Activated CD4-positive, alpha-beta T cell treated with anti-CD3 and anti-CD28 coated beads for 1 hour (primary cell): Measurements from ENCODE around the gene ZDHHC9.
A peak's percentile ranks its signal among the peaks of the same experiment; 100 is the strongest.

Source experiments
- DNase-seq: peaks from one replicate; pipeline ENCODE4 v3.0.0-alpha.2; 2020

Gene ZDHHC9

GRCh38 chrX:129785160-129785947, 58.3 kb downstream of the ZDHHC9 start:
- DNase-seq = no peak

- DNase-seq = no peak
These were observed 59.3 kb downstream of the ZDHHC9 start for GRCh38 chrX:129784371-129784770.

DNA sequence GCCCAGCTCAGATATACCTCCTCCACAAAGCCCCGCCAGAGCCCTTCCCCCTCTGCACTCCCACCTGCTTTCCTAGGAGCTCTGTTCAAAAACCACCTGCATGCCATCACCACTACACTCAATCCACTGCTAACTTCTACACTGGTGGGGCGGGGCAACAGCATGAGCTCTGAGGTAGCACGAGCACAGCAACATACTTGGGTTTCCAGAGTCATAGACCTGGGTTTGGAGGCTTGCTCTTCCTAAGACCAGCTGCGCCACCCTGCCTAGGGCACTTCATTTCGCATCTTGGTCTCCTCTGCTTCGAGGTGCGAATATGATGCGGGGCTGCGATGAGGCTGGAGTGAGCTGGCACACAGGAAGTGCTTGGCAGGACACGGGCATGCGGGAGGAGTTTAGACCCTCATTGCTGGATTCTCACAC, 60.4 kb downstream of the ZDHHC9 start:
- no peak for DNase-seq

- DNase-seq = no peak
These were observed 61.0 kb downstream of the ZDHHC9 start for GRCh38 chrX:129782706-129783105.

DNA sequence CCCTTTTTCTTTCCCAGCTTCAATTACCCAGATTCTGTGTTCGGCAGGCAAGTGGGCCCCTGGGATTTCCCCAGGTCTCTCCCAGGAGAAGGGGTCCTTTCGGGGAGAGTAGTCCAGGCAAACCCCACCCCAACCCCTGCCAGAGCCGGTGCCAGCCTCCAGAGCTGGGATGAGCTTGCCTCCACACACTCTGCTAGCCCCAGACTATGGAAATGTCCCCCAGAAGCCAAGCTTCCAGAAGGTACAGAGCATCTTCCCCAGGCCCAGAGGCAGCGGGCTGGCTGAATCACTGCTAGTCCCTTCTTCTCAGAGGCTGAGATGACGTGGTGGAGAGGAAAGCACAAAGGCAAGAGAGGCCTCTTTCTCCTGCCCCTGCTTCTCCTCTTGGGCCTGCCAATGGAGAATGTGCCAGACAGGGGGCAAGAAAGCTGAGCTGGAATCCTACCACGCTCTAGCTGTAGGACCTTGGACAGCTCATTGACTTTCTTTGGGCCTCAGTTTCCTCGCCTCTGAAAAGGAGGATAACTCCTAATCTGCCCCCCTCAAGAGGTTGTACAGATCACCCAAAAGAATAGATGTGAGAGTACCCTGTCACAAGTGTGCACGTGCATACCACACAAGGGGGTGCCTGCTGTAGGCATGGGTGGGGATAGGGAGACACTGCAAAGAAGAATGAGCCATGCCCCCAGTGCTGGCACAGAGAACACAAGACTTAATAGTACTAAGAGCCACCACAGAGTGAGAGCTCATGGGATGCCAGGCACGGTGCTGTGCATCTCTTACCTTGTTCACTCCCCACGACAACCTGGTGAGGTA, 61.8 kb downstream of the ZDHHC9 start:
- DNase-seq = no peak

DNA sequence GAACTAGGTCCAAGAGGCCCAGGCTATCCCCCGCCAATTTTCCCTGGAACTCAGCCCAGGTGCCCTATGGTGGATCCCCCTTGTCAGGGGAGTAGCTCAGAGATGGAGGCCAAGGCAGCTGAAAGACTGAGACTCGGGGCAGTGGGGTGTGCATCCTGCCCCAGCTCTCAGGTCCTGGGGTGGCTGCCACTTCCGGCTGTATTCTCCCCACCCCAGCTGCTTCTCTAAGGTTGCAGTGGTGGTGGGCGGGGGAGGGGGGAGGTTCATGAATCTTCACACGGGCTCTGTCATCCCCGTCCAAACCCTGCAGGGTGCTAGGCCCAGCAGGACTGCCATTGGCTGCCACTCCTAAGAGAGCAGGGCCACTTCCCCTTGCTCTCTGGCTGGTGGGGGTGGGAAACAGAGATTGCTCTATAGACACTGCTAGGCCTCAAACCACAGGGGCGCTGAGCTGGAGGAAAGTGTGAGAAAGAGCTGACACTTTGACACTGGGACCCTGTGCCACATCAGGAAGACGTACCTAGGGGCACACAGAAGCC, 62.5 kb downstream of the ZDHHC9 start:
- DNase-seq = peak; percentile 61

DNA sequence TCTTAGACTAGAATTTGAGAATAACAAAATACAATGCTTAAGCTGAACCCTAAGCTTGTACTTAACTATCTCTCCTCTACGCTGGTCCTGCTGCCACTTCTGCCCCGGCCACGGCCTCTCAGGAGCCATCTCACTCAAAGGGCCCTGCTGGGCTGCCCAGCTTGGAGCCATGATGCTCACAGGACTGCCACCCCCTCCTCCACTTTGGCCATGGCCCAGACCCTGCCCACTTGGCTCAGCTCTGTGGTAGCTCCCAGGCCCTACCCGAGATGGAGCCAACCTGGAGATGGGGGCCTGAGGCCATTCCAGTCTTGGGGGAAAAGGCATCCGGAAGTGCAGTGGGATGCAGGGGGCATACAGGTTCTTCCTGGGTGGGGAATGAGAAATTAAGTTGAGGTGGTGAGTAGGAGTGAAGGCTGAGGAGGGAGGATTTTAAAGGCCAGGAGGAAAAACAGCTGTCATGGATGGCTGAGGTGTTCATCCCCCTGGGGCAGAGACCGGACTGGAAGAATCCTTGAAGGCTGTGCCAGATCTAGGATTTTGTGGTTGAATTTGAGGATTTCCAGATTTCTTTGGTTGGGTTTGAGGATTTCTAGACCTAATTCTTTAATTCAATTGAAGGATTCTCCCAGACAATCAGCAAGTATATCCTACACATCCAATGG, 63.1 kb downstream of the ZDHHC9 start:
- no peak for DNase-seq

- peak; percentile 31 for DNase-seq
These were observed 63.9 kb downstream of the ZDHHC9 start, which contains the start of gene SASH3 for GRCh38 chrX:129779747-129780146. Gene SASH3 (plus strand): TSS chrX:129779949. CDS start chrX:129780098, 149 bp downstream.

- DNase-seq = no peak
These were observed 64.5 kb downstream of the ZDHHC9 start for GRCh38 chrX:129779086-129779672.

- peak; percentile 54 for DNase-seq
These were observed 66.3 kb downstream of the ZDHHC9 start for GRCh38 chrX:129777218-129778030.

- no peak for DNase-seq
These were observed 69.8 kb downstream of the ZDHHC9 start for GRCh38 chrX:129773649-129774458.

DNA sequence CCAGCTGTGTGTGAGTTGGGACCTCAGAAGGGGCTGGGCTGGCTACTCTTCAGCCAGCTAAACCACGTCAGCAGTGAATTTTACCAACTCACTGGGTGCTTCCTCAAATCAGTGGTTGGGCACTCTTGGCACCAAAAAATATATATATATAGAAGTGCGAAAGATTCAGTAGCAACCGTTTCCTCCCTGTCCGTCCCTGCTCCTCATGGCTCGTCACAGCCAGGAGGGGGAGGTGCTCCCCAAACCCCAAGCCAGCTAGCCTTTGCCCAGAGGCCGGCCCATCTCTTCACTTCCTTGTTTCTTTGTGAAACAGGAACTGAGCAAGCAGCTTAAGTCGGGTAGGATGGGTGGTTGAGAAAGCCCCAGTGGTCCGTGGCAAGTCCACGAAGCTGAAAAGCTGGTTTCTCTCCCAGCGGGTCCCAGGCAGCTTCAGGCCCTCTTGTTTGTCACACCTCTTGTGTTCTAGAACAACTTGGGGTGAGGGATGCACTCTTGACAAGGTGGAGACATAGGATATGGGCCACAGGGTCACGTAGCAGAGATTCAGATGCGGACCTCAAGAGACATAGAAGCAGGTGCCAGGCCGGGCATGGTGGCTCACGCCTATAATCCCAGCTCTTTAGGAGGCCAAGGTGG, 70.8 kb downstream of the ZDHHC9 start:
- DNase-seq = no peak

DNA sequence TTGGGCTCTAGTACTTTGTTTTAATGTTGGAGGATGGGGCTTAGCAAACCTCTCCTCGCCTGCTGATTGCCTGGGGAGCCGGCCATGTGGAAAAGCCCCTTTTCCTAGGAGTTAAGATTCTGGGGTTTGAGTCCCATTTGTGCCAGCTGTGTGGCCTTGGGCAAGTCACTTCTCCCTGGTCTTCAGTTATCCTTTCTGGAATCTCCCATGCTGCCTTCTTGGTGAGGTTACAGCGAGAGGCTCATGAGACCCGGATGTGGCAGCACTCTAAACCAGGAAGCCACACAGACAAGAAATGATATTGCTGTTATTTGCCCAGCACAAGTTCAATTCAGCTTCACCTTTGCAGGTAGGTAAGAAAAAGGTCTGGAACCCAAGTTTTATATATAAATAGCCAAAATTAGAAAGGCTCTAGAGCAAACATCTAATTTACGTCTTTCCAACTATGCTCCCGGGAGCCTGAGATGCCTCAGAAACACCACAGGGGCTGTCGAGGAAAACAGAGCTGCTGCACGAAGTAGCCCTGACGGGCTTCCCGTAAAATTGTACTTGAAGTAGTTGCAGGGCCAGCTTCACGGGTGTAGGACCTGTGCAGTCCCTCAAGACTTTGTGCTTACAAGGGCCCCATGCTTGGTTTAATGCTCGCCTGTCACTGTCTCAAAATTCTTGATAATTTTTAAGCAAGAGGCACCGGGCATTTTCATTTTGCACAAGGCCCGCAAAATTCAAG, 72.3 kb downstream of the ZDHHC9 start:
- no peak for DNase-seq

DNA sequence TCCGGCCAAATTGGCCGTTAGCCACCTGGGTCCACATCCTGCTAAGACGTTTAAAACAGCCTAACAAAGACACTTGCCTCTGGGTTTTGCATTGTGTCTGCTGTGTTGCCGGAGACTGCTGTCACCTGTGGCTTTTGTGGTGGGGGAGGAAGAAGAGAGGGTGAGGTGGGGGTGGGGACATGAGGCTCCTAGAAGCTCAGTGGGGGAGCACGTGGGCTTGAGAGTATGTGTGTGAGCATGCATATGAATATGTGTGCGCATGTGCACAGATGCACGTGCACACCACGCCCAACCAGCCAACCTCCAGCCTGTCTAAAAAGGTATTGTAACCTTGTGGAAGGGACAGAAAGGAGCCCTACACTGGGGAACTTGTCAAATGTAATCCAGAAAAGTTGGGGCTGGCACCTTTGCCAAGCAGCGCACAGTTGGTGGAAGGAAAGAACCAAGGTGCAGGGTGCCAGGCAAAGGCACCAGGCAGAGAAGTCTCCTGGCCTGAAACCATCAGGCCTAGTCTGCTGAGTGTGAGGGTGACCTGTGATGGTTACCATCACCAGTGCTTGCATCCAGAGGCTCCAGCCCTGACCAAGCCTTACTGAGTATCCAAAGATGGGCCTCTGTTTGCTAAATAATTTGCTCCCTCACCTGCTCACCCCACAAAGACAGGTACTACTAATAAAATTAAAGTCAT, 74.1 kb downstream of the ZDHHC9 start:
- DNase-seq = peak; percentile 56

DNA sequence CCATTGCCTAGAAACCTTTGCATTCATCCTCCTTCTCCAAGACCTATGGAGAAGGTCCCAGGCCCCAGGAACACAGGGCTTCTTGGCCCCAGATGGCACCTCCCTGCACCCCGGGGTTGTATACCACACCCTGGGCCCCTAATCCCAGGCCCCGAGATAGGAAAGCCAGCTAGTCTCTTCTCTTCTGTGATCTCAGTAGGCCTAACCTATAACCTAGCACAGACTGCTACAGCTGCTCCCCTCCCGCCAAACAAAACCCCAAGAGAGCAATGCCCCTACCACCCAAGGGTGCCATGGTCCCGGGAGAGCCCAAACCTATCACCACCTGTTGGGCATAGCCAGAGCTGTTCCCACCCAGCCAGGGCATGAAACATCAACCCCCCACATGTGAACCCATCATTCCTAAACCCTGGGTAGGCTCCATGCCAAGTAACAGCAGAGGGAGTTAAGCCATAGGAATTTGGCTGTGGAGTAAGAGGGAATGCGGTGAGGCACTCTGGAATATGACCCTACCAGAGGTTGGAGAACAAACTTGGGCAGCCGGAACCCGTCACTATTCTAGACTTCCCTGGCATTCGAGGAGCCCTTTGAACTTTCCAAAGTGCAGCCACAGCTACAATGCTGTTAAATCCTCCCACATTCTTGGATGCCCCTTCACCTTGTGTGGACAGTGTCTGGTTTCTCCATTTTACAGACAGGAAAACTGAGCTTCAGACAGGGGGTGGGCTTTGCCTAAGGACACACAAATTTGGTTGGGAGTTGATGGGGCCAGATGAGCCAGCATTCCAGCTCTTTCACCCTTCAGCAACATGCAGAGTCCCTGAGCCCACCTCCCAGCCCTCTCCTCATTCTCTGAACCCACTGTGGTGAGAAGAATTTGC, 74.9 kb downstream of the ZDHHC9 start:
- DNase-seq = no peak

DNA sequence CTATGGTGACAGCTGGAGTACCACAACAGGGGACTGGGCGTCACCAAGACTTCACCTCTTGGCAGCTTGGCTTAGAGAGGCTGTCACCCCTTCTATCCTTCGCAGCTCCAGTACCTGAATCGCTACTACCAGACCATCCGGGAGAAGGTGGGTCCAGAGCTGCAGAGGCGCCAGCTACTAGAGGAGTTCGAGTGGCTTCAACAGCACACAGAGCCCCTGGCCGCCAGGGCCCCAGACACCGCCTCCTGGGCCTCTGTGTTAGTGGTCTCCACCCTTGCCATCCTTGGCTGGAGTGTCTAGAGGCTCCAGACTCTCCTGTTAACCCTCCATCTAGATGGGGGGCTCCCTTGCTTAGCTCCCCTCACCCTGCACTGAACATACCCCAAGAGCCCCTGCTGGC, 75.5 kb downstream of the ZDHHC9 start:
- no peak for DNase-seq

DNA sequence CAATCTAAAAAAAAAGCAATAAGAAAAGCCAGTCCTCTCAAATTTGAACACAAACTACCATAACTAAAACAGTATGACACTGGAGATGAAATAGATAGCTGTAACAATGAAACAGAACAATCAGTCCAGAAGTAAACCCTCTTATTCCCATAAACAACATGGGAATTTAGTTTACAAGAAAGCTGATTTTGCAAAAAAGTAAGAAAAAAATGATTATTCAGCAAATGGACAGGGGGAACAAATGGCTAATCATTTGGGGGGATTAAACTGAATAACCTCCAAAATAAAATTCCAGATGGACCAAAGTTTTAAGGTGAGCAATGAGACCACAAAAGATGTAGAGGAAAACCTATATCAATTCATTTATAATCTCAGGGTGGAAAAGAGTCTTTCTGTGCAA, 80.0 kb downstream of the ZDHHC9 start:
- DNase-seq = no peak

DNA sequence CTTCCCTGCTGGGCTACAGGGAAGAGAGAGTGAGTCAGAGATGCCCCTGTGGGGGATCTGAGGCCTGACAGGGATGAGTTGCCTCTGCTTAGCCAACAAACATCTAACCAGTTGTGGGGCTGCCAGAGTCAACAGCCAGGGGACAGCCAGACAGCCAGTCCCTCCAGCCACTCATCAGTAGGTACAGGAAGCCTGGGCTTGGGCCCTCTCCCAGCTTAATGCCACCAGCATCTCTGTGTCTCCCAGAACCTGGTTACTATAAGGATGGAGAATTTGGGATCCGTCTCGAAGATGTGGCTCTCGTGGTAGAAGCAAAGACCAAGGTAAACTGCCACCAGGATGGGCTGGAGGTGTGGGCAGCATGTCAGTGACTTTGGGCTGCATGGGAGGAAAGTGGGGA, 81.2 kb downstream of the ZDHHC9 start:
- no peak for DNase-seq
